Measurements from ENCODE around the gene ZNF778. TPM values are rescaled to one million over a fixed set of nuclear protein-coding genes. Genes with fewer than 3 reads are reported as not detected.

ZNF778 gene
- total and polyA plus RNA-seq, 2 experiments from 2014 or later: 1.3 to 2.9 TPM

DNA sequence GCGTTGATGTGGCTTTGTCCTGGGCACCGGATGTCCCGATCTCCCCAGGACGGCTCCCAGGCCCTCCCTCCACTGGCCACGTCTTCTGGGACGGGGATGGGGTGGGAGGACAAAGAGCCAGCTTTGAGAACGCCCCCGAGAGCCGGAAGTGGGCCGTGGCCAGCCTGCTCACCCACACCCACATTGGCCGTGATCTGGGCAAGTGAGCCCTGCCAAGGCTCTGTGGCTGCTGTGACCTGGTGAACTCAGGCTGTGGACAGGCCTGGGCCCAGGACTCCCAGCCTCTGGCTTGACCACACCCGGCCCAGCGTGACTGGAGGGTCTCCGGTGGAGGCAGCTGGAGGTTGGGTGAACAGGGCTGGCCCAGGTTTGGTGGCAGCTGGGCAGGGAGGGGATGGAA lies 42.6 kb upstream of the ZNF778 start:
- TF ChIP-seq EZH2phosphoT487 (IDR thresholded peaks at IDR 0.05; ENCODE audit: low read depth, severe bottlenecking, unreplicated experiment) (no peak), EZH2 (IDR thresholded peaks at IDR 0.05; ENCODE audit: borderline replicate concordance) (no peak)
- TF ChIP-seq, protein P1, sequence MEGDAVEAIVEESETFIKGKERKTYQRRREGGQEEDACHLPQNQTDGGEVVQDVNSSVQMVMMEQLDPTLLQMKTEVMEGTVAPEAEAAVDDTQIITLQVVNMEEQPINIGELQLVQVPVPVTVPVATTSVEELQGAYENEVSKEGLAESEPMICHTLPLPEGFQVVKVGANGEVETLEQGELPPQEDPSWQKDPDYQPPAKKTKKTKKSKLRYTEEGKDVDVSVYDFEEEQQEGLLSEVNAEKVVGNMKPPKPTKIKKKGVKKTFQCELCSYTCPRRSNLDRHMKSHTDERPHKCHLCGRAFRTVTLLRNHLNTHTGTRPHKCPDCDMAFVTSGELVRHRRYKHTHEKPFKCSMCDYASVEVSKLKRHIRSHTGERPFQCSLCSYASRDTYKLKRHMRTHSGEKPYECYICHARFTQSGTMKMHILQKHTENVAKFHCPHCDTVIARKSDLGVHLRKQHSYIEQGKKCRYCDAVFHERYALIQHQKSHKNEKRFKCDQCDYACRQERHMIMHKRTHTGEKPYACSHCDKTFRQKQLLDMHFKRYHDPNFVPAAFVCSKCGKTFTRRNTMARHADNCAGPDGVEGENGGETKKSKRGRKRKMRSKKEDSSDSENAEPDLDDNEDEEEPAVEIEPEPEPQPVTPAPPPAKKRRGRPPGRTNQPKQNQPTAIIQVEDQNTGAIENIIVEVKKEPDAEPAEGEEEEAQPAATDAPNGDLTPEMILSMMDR (IDR thresholded peaks at IDR 0.05; ENCODE audit: poor library complexity): no peak
- Histone ChIP-seq H3K4me1 (ENCODE audit: insufficient read depth) (peaks cover 17% of the 10 kb centered on the region), H3K27me3 (no peaks in the 10 kb centered on the region), H3K9me3 (ENCODE audit: low read depth) (no peaks in the 10 kb centered on the region), H3K4me3 (no peak overlapping the region), H3K4me2 (no peak overlapping the region), H3K79me2 (no peaks in the 10 kb centered on the region), H3K36me3 (replicated peaks; ENCODE audit: insufficient read depth, low read depth) (no peaks in the 10 kb centered on the region), H3K27ac (no peak overlapping the region), H3K9me2 (replicated peaks; ENCODE audit: insufficient read depth) (no peaks in the 10 kb centered on the region), H2AFZ (no peak overlapping the region), H4K20me1 (ENCODE audit: insufficient read depth, poor library complexity, severe bottlenecking) (no peaks in the 10 kb centered on the region)
- WGBS (ENCODE audit: low lambda C conversion rate, missing lambda C conversion rate): 93% methylated on average over 13 of the region's 14 CpGs
- DNase-seq (ENCODE audit: low spot score): no peak

DNA sequence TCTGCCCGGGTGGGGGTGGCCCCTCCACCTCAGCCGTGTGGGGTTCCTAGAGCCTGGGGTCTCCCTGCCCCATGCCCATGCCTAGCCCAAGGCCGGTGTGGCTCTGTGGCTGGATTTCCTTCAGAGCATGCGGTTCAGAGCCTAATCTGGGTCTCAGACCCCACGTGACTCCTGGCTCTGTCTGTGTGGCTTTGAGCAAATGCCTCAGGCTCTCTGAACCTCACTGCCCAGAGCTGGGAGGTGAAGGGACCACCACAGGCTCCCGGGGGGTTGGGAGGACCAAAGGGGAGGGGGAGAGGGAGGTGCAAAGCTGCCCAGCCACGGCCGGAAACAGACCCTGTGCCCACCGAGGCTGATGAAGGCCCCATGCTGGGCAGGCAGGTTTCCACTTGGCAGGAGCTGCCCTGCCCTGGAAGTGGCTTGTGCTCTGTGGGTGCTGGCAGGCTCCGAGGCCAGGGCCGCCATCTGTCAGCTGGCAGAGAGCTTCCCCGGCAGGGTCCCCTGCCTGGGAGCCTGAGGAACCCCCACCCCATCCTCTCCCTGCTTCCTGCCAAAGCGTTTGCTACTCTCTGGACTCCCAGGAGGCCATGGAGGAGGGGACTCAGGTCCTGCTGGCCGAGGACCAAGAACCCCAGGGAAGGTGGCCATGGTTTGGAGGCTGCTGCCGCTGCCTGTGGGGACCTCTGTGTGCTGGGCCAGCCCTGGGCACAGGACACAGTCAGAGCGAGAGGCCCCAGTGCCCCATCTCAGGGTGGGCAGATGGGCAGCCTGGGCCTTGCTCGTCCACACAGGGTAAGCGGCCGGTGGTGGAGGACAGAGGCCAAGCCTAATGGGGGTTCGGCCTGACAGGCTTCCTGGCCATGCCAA lies 42.0 kb upstream of the ZNF778 start:
- peaks cover 17% of the 10 kb centered on the region for H3K4me1 ChIP-seq (ENCODE audit: insufficient read depth)

DNA sequence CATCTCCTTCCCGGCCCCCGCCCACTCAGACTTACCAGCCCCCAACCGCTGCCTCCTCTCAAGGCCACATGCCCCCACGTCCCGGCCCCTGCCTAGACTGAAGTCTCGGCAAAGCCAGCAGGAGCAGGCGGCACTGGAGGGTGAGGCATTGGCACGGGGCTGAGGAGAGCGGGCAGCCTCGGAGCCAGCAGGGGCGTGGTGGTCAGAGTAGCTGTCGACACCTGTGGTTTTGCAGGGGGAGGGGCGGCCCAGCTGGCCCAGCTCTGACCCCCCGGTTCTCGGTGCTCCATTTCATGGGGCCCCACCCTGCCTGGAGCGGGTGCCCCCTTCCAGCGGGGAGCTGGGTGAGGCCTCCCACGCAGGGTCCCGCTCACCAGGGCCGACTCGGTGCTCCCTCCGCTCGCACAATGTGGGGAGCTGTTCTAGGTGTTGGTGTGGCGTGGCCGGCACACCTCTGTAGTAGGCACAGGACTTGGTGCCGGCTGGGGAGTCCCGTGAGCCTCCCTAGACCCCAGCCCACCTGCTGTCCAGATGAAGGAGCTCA lies 41.3 kb upstream of the ZNF778 start:
- Histone ChIP-seq H4K20me1 (ENCODE audit: insufficient read depth, poor library complexity, severe bottlenecking) (no peaks in the 10 kb centered on the region), H2AFZ (no peak overlapping the region), H3K79me2 (no peaks in the 10 kb centered on the region), H3K27ac (no peak overlapping the region), H3K4me2 (no peak overlapping the region), H3K4me1 (ENCODE audit: insufficient read depth) (peaks cover 12% of the 10 kb centered on the region), H3K9me3 (ENCODE audit: low read depth) (no peaks in the 10 kb centered on the region), H3K4me3 (no peak overlapping the region), H3K36me3 (replicated peaks; ENCODE audit: insufficient read depth, low read depth) (no peaks in the 10 kb centered on the region), H3K9me2 (replicated peaks; ENCODE audit: insufficient read depth) (no peaks in the 10 kb centered on the region), H3K27me3 (no peaks in the 10 kb centered on the region)
- no peak for DNase-seq (ENCODE audit: low spot score)
- 94% methylated on average over 16 of the region's 27 CpGs for WGBS (ENCODE audit: low lambda C conversion rate, missing lambda C conversion rate)
- no peak for TF ChIP-seq EZH2phosphoT487 (IDR thresholded peaks at IDR 0.05; ENCODE audit: low read depth, severe bottlenecking, unreplicated experiment)
- TF ChIP-seq, protein P1 (IDR thresholded peaks at IDR 0.05; ENCODE audit: poor library complexity): no peak
- TF ChIP-seq EZH2 (IDR thresholded peaks at IDR 0.05; ENCODE audit: borderline replicate concordance): no peak

More for the DNA sequence above, 42.0 kb upstream of the ZNF778 start:
- Histone ChIP-seq H3K4me3 (no peak overlapping the region), H3K36me3 (replicated peaks; ENCODE audit: insufficient read depth, low read depth) (no peaks in the 10 kb centered on the region), H3K27ac (no peak overlapping the region), H3K4me2 (no peak overlapping the region), H4K20me1 (ENCODE audit: insufficient read depth, poor library complexity, severe bottlenecking) (no peaks in the 10 kb centered on the region), H3K79me2 (no peaks in the 10 kb centered on the region), H3K27me3 (no peaks in the 10 kb centered on the region), H2AFZ (no peak overlapping the region), H3K9me2 (replicated peaks; ENCODE audit: insufficient read depth) (no peaks in the 10 kb centered on the region), H3K9me3 (ENCODE audit: low read depth) (no peaks in the 10 kb centered on the region)
- no peak for DNase-seq (ENCODE audit: low spot score)
- TF ChIP-seq, protein P1 (IDR thresholded peaks at IDR 0.05; ENCODE audit: poor library complexity): no peak
- TF ChIP-seq EZH2phosphoT487 (IDR thresholded peaks at IDR 0.05; ENCODE audit: low read depth, severe bottlenecking, unreplicated experiment) (no peak), EZH2 (IDR thresholded peaks at IDR 0.05; ENCODE audit: borderline replicate concordance) (no peak)
- 74% methylated on average over 14 of the region's 20 CpGs for WGBS (ENCODE audit: low lambda C conversion rate, missing lambda C conversion rate)

Data from hepatocyte (in vitro differentiated cells).